Erythroblast (primary cell): ENCODE data around the gene THSD4.

Source experiments
- GATA1 ChIP-seq: IDR thresholded peaks from 2 replicates; pipeline ENCODE4 v1.6.1; 2011; ENCODE audit warnings: low read depth, mild to moderate bottlenecking, control low read depth, low read length, moderate library complexity
- POLR2A ChIP-seq: IDR thresholded peaks from 2 replicates; pipeline ENCODE4 v1.6.1; 2011; ENCODE audit warnings: mild to moderate bottlenecking, low read length

DNA sequence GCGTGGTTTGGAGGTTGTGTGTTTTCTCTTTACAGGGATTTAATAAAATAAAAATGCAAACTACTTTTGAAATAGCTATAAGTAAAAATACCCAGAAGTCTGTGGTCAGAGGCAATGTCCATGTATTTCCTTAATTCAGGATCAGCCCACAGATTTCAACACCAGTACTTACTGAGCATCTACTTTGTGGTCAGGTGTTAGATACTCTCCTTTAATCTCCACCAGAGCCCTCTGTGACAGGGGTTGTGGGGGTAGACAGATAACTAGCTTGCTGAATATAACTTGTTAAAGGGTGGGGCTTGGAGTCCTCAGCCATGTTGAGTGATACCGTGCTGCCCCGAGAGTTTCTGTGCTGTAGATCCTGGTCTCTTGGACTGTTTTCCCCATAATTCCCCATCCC, 451.0 kb downstream of the THSD4 start:
- TF ChIP-seq POLR2A (no peak), GATA1 (no peak)
